ENCODE results near the gene GPHA2.
A peak's percentile ranks its signal among the peaks of the same experiment; 100 is the strongest.

GPHA2 gene

GRCh38 chr11:64888729-64889511 lies 46.8 kb downstream of the GPHA2 start:
- in situ Hi-C loops (cut with MboI; ENCODE audit: low pct_unique_long_range_greater_than_20kb, low sequenced_read_pairs, unreplicated experiment) = no loop called here
- no peak for TF ChIP-seq CTCF (IDR thresholded peaks at IDR 0.05; ENCODE audit: extremely low read depth, insufficient read depth, missing control alignments)
- DNase-seq (ENCODE audit: low spot score) = no peak

- in situ Hi-C loops (cut with MboI; ENCODE audit: low pct_unique_long_range_greater_than_20kb, low sequenced_read_pairs, unreplicated experiment) = no loop called here
- no peak for TF ChIP-seq CTCF (IDR thresholded peaks at IDR 0.05; ENCODE audit: extremely low read depth, insufficient read depth, missing control alignments)
These were observed 47.3 kb downstream of the GPHA2 start for GRCh38 chr11:64888406-64888728.

GRCh38 chr11:64887757-64888405 lies 47.8 kb downstream of the GPHA2 start:
- peak; percentile 92 for DNase-seq (ENCODE audit: low spot score)
- TF ChIP-seq CTCF (IDR thresholded peaks at IDR 0.05; ENCODE audit: extremely low read depth, insufficient read depth, missing control alignments) = peak; percentile 91
- in situ Hi-C loops (cut with MboI; ENCODE audit: low pct_unique_long_range_greater_than_20kb, low sequenced_read_pairs, unreplicated experiment) = no loop called here

More at GRCh38 chr11:64888406-64888728, 47.3 kb downstream of the GPHA2 start:
- no peak for DNase-seq (ENCODE audit: low spot score)

GRCh38 chr11:64887234-64887756 lies 48.4 kb downstream of the GPHA2 start:
- no peak for TF ChIP-seq CTCF (IDR thresholded peaks at IDR 0.05; ENCODE audit: extremely low read depth, insufficient read depth, missing control alignments)
- no peak for DNase-seq (ENCODE audit: low spot score)
- in situ Hi-C loops (cut with MboI; ENCODE audit: low pct_unique_long_range_greater_than_20kb, low sequenced_read_pairs, unreplicated experiment) = no loop called here

- in situ Hi-C loops (cut with MboI; ENCODE audit: low pct_unique_long_range_greater_than_20kb, low sequenced_read_pairs, unreplicated experiment) = no loop called here
- no peak for TF ChIP-seq CTCF (IDR thresholded peaks at IDR 0.05; ENCODE audit: extremely low read depth, insufficient read depth, missing control alignments)
These were observed 50.1 kb downstream of the GPHA2 start for GRCh38 chr11:64885367-64886286.

More at GRCh38 chr11:64885367-64886286, 50.1 kb downstream of the GPHA2 start:
- DNase-seq (ENCODE audit: low spot score) = no peak
